ENCODE results near the gene CRKL.
A peak's percentile ranks its signal among the peaks of the same experiment; 100 is the strongest.
"Not testable (repeated sequence)": the region's sequence is repeated elsewhere in the genome, so short reads cannot be mapped to it uniquely, and the experiment has no call there.

Gene CRKL

GRCh38 chr22:20970939-20971657, 53.9 kb downstream of the CRKL start:
- no peak for DNase-seq

- DNase-seq: not testable (repeated sequence)
Observed at GRCh38 chr22:20972014-20972694, 54.9 kb downstream of the CRKL start.

GRCh38 chr22:20972933-20973577, 55.8 kb downstream of the CRKL start:
- no peak for DNase-seq

DNA sequence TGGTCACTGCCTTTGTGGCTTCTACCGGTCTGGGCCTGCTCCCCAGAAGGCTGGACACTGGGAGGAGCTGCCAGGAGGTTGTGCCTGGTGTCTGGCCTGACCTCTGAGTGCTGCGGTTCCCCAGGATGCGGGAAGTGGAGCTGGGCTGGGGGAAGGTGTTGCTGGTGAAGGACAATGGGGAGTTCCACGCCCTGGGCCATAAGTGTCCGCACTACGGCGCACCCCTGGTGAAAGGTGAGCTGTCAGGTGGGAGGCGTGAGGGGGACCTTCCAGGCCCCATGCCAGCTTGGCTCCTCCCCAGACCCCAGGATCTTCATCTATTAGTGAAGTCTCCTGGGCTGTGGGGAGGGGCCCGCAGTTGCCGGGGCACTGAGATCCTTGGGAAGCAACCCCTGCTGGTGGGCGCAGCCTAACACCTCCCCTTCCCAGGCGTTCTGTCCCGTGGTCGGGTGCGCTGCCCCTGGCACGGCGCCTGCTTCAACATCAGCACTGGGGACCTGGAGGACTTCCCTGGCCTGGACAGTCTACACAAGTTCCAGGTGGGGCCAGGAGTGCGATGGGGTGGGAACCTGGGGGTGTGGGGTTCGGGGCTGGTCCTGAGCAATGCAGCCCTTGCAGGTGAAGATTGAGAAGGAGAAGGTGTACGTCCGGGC, 56.6 kb downstream of the CRKL start:
- no peak for DNase-seq

GRCh38 chr22:20974336-20974955, 57.2 kb downstream of the CRKL start:
- DNase-seq: no peak

- DNase-seq: no peak
Observed at GRCh38 chr22:20975541-20976290, 58.5 kb downstream of the CRKL start.

GRCh38 chr22:20976291-20976877, 59.2 kb downstream of the CRKL start:
- no peak for DNase-seq

- peak; percentile 21 for DNase-seq
Observed at GRCh38 chr22:20977019-20977418, 59.8 kb downstream of the CRKL start.

DNA sequence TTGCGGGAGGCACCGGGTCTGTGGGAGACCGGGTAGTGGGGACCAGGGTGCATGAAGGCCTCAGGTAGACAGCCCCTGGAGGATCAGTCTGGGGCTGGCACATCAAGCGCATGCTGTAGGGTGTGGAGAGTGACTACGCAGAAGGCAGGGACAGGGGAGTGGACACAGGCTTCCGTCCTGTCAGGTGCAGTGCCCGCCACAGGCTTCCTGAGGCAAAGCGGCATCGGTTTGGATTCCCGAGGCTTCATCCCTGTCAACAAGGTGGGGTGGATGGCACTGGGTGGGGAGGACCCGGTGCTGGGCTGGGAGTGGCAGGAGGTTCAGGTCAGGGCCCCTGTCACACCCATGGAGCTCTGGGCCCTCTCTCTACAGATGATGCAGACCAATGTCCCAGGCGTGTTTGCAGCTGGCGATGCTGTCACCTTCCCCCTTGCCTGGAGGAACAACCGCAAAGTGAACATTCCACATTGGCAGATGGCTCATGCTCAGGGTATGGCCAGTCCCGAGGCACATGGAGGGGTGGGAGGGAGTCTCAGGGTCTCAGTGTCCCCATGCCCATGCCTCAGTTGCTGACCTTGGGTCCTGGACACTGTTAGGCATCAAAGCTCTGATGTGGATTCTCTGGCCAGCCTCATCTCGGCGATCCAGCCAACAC, 60.4 kb downstream of the CRKL start:
- DNase-seq: peak; percentile 25

- DNase-seq: no peak
Observed at GRCh38 chr22:20978419-20978818, 61.2 kb downstream of the CRKL start.

- no peak for DNase-seq
Observed at GRCh38 chr22:20979243-20979809, 62.1 kb downstream of the CRKL start.

- DNase-seq: no peak
Observed at GRCh38 chr22:20979940-20980453, 62.8 kb downstream of the CRKL start.

DNA sequence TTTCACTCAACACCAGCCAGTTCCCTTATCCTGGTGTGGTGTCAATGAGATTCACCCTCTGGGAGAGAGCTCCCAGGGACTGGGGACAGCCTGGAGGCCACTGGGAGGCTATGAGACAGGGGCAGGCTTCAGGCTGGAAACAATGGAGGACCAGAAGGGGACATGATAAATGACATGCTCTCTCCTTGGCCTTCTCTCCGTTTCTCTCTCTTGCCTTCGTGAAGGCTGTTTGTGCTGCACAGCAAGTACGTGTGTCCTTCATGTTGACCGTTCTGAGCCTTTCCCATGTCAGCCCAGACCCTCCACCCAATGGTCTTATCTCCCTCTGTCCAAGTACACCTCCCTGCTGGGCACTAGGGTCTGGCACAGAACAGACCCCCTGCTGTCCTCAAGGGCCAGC, 63.3 kb downstream of the CRKL start:
- DNase-seq: no peak

- DNase-seq: no peak
Observed at GRCh38 chr22:20980938-20981722, 63.9 kb downstream of the CRKL start.

GRCh38 chr22:20981787-20982562, 64.8 kb downstream of the CRKL start, which contains the start of gene LZTR1:
Gene LZTR1 (plus strand): TSS chr22:20982297. CDS start chr22:20982372, 75 bp downstream.
- DNase-seq: peak; percentile 82

GRCh38 chr22:20982563-20982882, 65.3 kb downstream of the CRKL start:
- no peak for DNase-seq

DNA sequence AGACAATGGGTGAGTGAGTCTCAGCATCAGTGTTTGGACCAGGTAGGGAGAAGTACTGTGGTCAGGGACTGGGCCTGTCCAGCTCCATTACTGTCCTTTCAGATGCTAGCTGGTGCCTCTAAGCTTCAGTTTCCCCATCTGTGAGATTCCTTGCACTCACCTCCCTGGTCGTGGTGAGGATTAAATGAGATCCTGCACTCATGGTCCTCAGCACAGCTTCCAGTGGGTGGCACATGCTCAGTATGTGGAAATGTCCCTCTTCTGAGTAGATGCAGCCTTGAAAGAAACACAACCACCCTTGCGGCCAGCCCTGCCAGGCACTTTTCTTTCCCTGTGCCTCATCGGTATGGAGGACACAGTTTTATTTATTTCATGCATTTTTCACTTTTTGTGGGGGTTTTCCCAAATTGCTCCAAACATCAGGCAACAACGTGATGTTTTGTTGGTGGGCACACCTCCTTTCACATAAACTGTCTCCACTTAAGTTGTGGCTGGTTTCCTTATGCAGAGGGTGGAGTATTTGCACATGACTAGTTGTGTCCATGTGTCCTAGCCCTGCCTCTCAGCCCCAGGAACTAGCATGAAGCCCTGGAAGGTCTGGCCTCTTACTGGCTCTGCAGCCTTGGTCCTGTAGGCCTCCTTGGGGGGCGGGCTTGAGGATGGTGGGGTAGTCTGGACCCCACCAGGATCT, 66.0 kb downstream of the CRKL start:
- DNase-seq: peak; percentile 19

- no peak for DNase-seq
Observed at GRCh38 chr22:20985720-20986119, 68.5 kb downstream of the CRKL start.

GRCh38 chr22:20986365-20986764, 69.2 kb downstream of the CRKL start:
- DNase-seq: no peak
